H7 (cell line): ENCODE measurements around the gene CBX4. TPM values are rescaled to one million over a fixed set of nuclear protein-coding genes. Genes with fewer than 3 reads are reported as not detected.

Experiments used
- DNase-seq: peaks from one replicate; pipeline ENCODE4 v3.0.0; 2012
- H3K27me3 ChIP-seq: 2 replicates; pipeline ENCODE4 v1.6.0; 2011; ENCODE audit warnings: mild to moderate bottlenecking, low read length; ENCODE audit not compliant: control insufficient read depth, insufficient read depth
- H3K36me3 ChIP-seq: replicated peaks from 2 replicates; pipeline ENCODE4 v1.5.1; 2011; ENCODE audit warnings: low read length; ENCODE audit not compliant: control insufficient read depth, insufficient read depth
- H3K4me3 ChIP-seq: 2 replicates; pipeline ENCODE4 v1.5.1; 2011; ENCODE audit warnings: low read depth, mild to moderate bottlenecking, control low read depth, low read length, moderate library complexity; ENCODE audit not compliant: insufficient read depth
- total RNA-seq: library from RNA; depleted of rRNA; stranded (reverse); fragments of >200 nt; shearing (Covaris generic); gene quantifications from 2 replicates; pipeline ENCODE4 v1.2.3, GENCODE V29; 2014; rRNA removed

The CBX4 gene
- total RNA-seq: 6.4 and 6.6 TPM in 2 replicates

DNA sequence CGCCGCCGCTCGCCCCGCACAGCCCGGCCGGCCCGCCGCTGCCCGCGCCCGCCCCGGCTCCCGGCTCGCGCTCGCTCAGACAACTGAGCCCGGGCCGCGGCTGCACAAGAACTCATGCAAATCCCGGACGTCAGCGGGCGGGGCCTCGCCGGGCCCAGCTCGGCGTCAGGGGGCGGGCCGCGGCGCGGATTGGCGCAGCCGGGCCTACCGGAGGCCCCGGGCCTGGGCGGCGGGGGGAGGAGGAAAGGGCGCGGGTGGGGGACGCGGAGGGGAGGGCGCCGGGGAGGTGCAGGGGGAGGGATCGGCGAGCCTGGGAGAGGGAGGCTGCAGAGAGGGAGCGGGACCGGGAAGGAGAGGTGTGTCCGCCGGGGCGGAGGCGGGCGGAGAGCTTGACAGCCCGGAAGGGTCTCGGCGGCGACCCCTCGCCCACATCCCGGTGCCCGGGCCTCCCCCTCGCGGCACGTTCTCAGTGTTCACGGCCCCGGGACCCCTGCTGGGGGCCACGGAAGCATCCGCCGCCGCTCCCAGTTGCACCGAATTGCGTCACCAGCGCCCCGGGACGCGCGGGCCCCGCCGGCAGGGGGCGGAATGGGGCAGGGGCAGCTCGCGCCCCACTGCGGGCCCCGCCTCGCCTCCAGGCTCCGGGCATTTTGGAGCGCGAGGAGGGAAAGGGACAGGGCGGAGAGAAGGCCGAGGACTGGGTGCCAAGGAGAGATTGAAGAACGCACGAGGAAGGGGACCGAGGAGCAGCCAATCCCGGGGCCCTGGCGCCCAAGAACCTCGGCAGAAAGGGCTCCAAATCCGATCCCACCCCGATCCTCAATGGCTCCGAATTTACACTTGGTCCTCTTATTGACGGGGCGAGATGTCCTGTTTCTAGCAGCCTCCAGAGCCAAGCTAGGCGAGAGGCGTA, at the start of gene CBX4:
TSS of gene CBX4 (minus strand) at position 85 of the 913 bp plus-strand sequence. CDS start 189 bp downstream, outside the sequence.
- peak; percentile 99 for DNase-seq
- Histone ChIP-seq H3K36me3 (no peaks in the 10 kb centered on the region), H3K4me3 (peak within 1 kb of the TSS; percentile 50), H3K27me3 (peaks cover 85% of the 10 kb centered on the region)

DNA sequence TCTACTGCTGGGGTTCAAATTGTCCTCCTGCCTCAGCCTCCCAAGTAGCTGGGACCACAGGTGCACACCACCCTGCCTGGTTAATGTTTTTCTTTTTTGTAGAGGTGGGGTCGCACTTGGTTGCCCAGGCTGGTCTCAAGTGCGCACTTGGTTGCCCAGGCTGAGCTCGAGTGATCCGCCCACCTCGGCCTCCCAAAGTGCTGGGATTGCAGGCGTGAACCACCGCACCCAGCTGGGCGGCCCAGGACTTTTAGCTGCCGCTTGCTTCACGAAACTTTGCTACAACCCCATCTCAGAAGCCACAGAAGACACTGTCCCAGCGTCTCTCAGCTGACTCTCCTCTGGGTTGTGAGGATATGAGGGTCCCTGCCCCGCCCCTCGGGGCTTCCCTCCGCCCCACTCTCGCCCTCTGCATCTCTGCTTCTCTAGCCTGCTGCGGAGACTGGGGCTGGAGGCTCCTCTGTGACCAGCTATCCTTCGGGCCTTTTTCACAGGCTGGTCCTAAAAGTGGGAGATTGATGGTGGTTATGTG, 48.8 kb upstream of the CBX4 start:
- no peaks in the 10 kb centered on the region; the same call in 1 of the 2 replicates for H3K27me3 ChIP-seq
- no peaks in the 10 kb centered on the region for H3K36me3 ChIP-seq
- no peak overlapping the region for H3K4me3 ChIP-seq
- DNase-seq: peak; percentile 22

DNA sequence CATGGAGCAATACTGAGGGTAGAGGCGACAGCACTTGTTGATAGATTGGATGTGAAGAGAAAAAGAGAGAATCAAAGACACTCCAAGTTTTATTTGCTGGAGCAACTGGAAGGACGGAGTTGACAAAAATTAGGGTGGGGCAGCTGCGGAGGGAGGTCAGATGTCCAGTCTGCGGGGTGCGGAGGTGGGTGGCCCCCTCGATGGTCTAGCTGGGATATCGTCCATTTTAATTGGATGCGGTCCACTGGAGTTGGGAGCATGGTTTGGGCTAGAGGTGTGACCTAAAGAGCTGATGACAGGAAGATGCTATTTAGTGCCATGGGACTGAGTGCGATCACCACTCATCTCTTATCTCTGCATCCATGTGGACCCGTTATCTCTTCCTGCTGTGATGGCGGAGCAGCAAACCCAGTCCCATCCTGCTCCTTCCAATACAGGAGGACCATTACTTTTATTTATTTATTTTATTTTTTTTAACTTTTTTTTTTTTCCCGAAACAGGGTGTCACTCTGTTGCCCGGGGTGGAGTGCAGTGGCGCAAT, 48.3 kb upstream of the CBX4 start:
- DNase-seq: no peak

DNA sequence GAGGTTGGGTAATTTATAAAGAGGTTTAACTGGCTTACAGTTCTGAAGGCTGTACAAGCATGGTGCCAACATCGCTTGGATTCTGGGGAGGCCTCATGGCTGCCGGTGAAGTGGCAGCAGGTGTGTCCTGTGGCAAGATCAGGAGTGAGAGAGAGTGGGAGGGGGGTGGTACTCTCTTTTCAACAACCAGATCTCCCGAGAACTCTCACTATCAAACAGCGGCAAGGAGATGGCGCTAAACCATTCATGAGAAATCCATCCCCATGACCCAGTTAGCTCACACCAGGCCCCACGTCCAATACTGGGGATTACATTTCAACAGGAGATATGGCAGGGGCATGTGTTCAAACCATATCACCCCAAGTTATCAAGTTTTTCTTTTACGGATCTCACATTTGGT, 44.0 kb upstream of the CBX4 start:
- Histone ChIP-seq H3K36me3 (no peaks in the 10 kb centered on the region), H3K4me3 (no peak overlapping the region), H3K27me3 (no peaks in the 10 kb centered on the region)
- peak; percentile 53 for DNase-seq

More for the DNA sequence above, 48.3 kb upstream of the CBX4 start:
- Histone ChIP-seq H3K27me3 (no peaks in the 10 kb centered on the region; the same call in 1 of the 2 replicates), H3K4me3 (no peak overlapping the region), H3K36me3 (no peaks in the 10 kb centered on the region)

DNA sequence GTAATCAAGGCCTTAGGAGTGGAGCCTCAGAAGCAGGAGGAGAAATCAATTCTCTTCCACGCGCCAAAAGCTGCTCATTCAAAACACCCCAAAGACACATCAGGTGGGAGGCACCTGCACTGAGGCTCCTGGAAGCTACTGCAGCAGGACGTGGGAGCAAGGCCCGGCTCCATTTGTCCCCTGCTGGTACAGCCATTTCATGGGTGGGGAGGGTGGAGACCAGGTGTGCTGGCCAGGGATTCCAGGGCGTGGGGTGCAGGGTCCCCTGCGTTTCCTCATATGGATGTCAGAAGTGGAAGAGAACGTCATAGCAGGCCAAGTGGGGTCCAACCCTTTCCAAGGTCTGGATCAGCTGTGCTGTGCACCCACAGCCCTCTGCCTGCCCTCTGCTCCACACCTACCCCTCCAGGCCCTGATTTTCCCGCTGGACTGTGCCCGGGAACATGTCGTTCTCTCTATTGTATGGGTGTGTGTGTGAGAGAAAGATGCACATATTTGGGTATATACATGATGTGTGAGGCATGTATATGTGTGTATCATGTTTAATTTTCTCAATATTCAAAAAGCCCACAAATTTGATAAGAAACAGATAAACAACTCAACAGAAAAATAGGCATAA, 39.2 kb upstream of the CBX4 start:
- DNase-seq: no peak
- no peak overlapping the region for H3K4me3 ChIP-seq
- no peaks in the 10 kb centered on the region for H3K36me3 ChIP-seq
- no peaks in the 10 kb centered on the region for H3K27me3 ChIP-seq

DNA sequence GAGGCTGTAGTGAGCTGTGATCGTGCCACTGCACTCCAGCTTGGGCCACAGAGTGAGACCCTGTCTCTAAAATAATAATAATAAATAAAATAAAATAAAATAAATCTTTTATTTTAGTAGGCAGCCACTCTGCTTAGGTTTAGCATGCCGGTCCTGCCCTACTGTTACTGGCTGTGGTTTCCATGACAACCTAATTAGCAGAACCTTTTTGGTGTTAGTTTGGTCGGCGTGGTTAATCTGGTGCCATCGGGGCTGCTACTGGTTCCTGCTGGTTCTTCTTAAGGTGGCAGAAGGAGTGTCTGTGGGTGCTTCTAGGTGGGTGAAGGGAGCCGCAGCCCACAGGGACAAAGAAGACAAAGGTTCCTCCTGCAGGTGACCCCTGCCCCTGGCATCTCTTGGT, 37.8 kb upstream of the CBX4 start:
- Histone ChIP-seq H3K4me3 (no peak overlapping the region), H3K36me3 (no peaks in the 10 kb centered on the region), H3K27me3 (no peaks in the 10 kb centered on the region)
- no peak for DNase-seq

DNA sequence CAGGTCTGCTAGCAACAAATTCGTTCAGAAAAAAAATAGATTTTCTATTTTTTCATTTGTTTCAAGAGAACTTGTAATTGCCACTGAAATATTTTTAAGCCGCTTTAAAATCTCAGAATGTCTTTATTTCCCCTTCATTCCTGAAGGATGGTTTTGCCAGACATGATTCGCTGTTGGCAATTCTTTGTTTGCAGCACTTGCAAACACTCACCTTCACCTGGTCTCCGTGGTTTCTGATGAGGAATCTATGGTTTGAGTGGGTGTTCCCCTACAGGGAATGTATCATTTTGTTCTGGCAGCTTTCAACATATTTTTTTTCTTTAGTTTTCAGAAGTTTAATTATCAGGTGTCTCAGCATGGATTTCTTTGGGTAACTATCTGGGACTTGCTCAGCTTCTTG, 36.3 kb upstream of the CBX4 start:
- Histone ChIP-seq H3K4me3 (no peak overlapping the region), H3K27me3 (no peaks in the 10 kb centered on the region), H3K36me3 (no peaks in the 10 kb centered on the region)
- no peak for DNase-seq

DNA sequence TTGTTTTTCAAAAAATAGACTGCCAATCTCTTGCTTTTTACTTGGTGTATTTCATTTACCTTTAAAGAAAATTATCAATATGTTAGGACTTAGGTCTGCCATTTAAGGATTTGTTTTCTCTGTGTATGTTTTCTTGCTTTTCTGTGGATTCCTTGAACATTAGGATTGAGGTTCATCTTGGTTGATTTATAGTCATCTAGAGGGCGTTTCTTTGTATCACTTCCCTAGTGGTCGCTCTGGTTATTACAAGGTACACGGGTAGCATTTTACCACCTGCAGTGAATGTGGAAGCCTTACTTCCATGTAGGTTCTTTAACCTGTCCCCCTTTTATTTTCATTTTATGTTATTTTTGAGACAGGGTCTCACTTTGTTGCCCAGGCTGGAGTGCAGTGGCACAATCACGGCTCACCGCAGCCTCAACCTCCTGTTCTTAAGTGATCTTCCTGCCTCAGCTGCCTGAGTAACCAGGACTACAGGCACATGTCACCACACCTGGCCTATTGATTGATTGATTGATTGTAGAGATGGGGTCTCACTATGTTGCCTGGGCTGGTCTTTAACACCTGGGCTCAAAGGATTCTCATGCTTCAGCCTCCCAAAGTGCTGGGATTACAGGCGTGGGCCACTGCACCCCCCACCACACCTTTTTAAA, 35.2 kb upstream of the CBX4 start:
- Histone ChIP-seq H3K4me3 (no peak overlapping the region), H3K27me3 (no peaks in the 10 kb centered on the region), H3K36me3 (no peaks in the 10 kb centered on the region)
- DNase-seq: peak; percentile 88

DNA sequence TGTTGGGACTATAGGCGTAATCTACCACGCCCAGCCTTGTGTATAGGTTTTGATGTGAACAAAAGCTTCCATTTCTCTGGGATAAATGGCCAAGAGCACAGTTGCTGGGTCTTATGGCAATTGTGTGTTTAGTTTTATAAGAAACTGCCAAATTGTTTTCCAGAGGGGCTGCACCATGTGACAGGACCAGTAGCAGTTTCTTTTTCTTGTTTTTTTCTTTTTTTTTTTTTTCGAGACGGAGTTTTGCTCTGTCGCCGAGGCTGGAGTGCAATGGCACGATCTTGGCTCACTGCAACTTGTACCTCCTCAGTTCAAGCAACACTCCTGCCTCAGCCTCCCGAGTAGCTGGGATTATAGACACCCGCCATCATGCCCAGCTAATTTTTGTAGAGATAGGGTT, 34.3 kb upstream of the CBX4 start:
- no peak for DNase-seq
- Histone ChIP-seq H3K36me3 (no peaks in the 10 kb centered on the region), H3K4me3 (no peak overlapping the region), H3K27me3 (no peaks in the 10 kb centered on the region)

DNA sequence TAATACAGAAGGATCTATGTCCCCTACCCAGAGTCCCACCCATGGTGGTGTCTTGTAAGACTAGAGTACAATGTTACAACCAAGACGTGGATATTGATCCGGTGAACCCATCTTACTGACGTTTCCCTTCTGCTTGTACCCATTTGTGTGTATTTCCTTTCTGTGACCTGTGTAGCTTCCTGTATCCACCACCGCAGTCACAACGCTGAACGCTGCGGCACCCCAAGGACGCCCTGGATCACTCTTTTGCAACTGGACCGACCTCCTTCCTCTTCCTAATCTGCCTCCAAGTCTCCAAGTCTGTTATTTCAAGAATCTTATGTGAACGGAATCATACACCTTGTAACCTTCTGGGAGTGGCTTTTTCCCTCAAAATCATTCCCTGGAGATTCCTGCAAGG, 33.5 kb upstream of the CBX4 start:
- peak; percentile 25 for DNase-seq
- Histone ChIP-seq H3K36me3 (no peaks in the 10 kb centered on the region), H3K27me3 (no peaks in the 10 kb centered on the region), H3K4me3 (no peak overlapping the region)

DNA sequence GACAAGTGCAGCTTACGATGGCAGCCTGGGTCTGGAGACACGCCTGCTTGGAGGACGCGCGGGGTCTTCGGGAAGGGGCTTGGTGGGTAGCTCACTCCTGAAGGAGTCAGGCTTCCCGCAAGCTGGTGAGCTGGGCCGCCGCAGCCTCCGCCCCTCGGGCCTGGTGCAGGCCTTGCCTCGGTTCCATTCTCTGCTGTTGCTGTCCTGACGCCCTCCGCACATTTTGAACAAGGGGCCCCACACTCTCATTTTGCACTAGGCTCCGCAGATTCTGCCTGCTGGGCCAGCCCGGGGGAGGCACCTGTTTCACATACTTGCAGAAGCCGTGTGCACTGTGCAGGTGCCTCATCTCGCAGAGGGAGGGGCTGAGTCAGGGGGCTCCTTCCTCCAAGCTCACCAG, 31.9 kb upstream of the CBX4 start:
- Histone ChIP-seq H3K36me3 (no peaks in the 10 kb centered on the region), H3K4me3 (no peak overlapping the region), H3K27me3 (no peaks in the 10 kb centered on the region)
- DNase-seq: no peak

DNA sequence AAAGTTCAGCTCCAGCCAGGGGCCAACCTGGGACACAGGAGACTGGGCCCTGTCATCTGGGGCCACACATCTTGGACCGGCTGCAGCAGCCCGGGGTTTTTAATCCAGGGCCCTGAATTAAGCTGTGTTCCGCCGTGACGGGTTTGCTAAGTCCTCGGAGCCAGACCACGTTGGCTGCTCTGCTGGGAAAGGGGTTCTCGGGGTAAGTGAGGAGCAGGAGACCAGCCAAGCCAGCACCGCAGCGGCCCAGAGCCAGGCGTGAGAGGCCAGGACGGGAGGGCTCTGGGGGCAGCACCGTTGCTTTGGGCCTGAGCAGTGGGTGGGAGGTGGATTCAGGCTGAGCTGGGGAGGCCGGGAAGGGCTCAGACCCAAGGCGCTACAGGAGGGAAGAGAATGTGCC, 31.3 kb upstream of the CBX4 start:
- no peak for DNase-seq

DNA sequence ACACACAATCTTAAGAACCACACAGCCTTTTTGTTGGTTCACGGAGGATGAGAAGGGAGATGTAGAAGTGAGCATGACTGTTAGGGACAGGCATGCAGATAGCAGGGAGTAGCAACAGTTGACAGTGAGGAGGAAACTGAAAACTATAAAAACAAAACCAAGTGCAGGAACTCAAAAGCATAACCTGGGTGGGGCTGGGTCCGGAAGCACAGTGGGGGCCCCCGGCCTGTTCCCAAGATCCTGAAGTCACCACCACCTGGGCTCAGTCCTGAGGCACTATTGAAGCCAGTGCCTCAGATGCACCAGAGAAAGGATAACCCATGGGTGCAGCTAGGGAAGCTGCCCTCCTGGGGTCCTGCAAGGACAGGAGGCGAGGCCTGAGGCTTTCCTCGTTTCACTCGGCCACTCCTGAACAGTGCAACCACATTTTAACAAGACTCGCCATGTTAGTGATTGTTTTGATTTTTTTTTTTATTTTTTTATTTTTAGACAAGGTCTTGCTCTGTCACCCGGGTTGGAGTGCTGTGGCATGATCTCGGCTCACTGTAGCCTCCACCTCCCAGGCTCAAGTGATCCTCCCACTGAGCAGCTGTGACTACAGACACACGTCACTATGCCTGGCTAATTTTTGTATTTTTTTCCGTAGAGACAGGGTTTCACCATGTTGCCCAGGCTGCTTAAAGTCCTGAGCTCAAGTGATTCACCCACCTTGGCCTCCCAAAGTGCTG, 27.7 kb upstream of the CBX4 start:
- no peaks in the 10 kb centered on the region for H3K36me3 ChIP-seq
- DNase-seq: no peak

More for the DNA sequence above, 31.3 kb upstream of the CBX4 start:
- no peak overlapping the region for H3K4me3 ChIP-seq
- no peaks in the 10 kb centered on the region for H3K27me3 ChIP-seq
- H3K36me3 ChIP-seq: no peaks in the 10 kb centered on the region

More for the DNA sequence above, 27.7 kb upstream of the CBX4 start:
- H3K27me3 ChIP-seq: peaks cover 2% of the 10 kb centered on the region; the same call in 1 of the 2 replicates
- H3K4me3 ChIP-seq: no peak overlapping the region
